Liver (tissue), 9 donors: Measurements from ENCODE around the gene DHRS3. TPM values are rescaled to one million over a fixed set of nuclear protein-coding genes. Genes with fewer than 3 reads are reported as not detected.

Experiments
- DNase-seq: peaks from one replicate; pipeline ENCODE4 v3.0.0-alpha.2; 2017; ENCODE audit warnings: low spot score
- H3K27ac ChIP-seq, 2 donors: one replicate each; pipeline ENCODE4 v1.7.0; 2013; ENCODE audit warnings: inconsistent platforms in 2 of 2, low read length in 2 of 2, control low read depth in 1 of 2, low read depth in 1 of 2, mild to moderate bottlenecking in 1 of 2
- H3K27me3 ChIP-seq, 4 donors: one replicate each; pipeline versions ENCODE4 v1.6.1 to v1.7.0; 2013; ENCODE audit warnings: low read length in 3 of 4, inconsistent platforms in 1 of 4, mild to moderate bottlenecking in 1 of 4, moderate library complexity in 1 of 4; ENCODE audit not compliant: control insufficient read depth in 4 of 4, insufficient read depth in 4 of 4
- H3K36me3 ChIP-seq, 4 donors: one replicate each; pipeline versions ENCODE4 v1.6.1 to v1.7.0; 2013; ENCODE audit warnings: low read length in 3 of 4, mild to moderate bottlenecking in 3 of 4, low read depth in 1 of 4, moderate library complexity in 1 of 4; ENCODE audit not compliant: control insufficient read depth in 4 of 4, insufficient read depth in 3 of 4
- H3K4me1 ChIP-seq, 4 donors: one replicate each; pipeline versions ENCODE4 v1.6.1 to v1.7.0; 2013; ENCODE audit warnings: low read length in 3 of 4, mild to moderate bottlenecking in 3 of 4, moderate library complexity in 1 of 4; ENCODE audit not compliant: control insufficient read depth in 4 of 4, insufficient read depth in 4 of 4
- H3K4me3 ChIP-seq, 3 donors: one replicate each; pipeline versions ENCODE4 v1.6.1 to v1.7.0; 2013; ENCODE audit warnings: low read length in 3 of 3, control low read depth in 1 of 3, low read depth in 1 of 3, mild to moderate bottlenecking in 1 of 3
- H3K9ac ChIP-seq, 2 donors: one replicate each; pipeline ENCODE4 v1.7.0; 2013; ENCODE audit warnings: low read length in 2 of 2, mild to moderate bottlenecking in 2 of 2, moderate library complexity in 2 of 2, control low read depth in 1 of 2, low read depth in 1 of 2
- H3K9me3 ChIP-seq, 4 donors: one replicate each; pipeline versions ENCODE4 v1.6.1 to v1.7.0; 2013; ENCODE audit warnings: low read length in 3 of 4; ENCODE audit not compliant: control insufficient read depth in 4 of 4
- EGR1 ChIP-seq, 2 donors: IDR thresholded peaks; 2 replicates each; pipeline ENCODE4 v1.6.1; 2016 to 2018; ENCODE audit warnings: antibody characterized with exemption in 2 of 2, low read depth in 2 of 2
- FOXA2 ChIP-seq: IDR thresholded peaks from 2 replicates; pipeline ENCODE4 v1.6.1; 2016; ENCODE audit warnings: antibody characterized with exemption
- GABPA ChIP-seq, 2 donors: IDR thresholded peaks in 1 of 2; conservative IDR thresholded peaks in 1 of 2; 2 replicates each; pipeline ENCODE4 v1.6.1; 2016; ENCODE audit warnings: antibody characterized with exemption in 2 of 2, mild to moderate bottlenecking in 1 of 2, moderate library complexity in 1 of 2
- HNF4A ChIP-seq, 2 donors: conservative IDR thresholded peaks; 2 replicates each; pipeline ENCODE4 v1.6.1; 2016; ENCODE audit warnings: antibody characterized with exemption in 2 of 2, mild to moderate bottlenecking in 2 of 2
- HNF4G ChIP-seq: IDR thresholded peaks from 2 replicates; pipeline ENCODE4 v1.6.1; 2016; ENCODE audit warnings: antibody characterized with exemption
- JUND ChIP-seq, 2 donors: IDR thresholded peaks; 2 replicates each; pipeline ENCODE4 v1.6.1; 2016; ENCODE audit warnings: antibody characterized with exemption in 2 of 2
- MAX ChIP-seq: IDR thresholded peaks from 2 replicates; pipeline ENCODE4 v1.6.1; 2016; ENCODE audit warnings: antibody characterized with exemption
- NR2F2 ChIP-seq: IDR thresholded peaks from 2 replicates; pipeline ENCODE4 v1.6.1; 2016; ENCODE audit warnings: antibody characterized with exemption
- RAD21 ChIP-seq, 2 donors: IDR thresholded peaks; 2 replicates each; pipeline ENCODE4 v1.6.1; 2016; ENCODE audit warnings: antibody characterized with exemption in 2 of 2, mild to moderate bottlenecking in 2 of 2
- RXRA ChIP-seq, 2 donors: IDR thresholded peaks; 2 replicates each; pipeline ENCODE4 v1.6.1; 2017 to 2018; ENCODE audit warnings: antibody characterized with exemption in 2 of 2, mild to moderate bottlenecking in 1 of 2
- SP1 ChIP-seq: IDR thresholded peaks from 2 replicates; pipeline ENCODE4 v1.6.1; 2018; ENCODE audit warnings: antibody characterized with exemption, mild to moderate bottlenecking
- TAF1 ChIP-seq: conservative IDR thresholded peaks from 2 replicates; pipeline ENCODE4 v1.6.1; 2016; ENCODE audit warnings: antibody characterized with exemption, mild to moderate bottlenecking
- YY1 ChIP-seq: IDR thresholded peaks from 2 replicates; pipeline ENCODE4 v1.6.1; 2016; ENCODE audit warnings: antibody characterized with exemption, mild to moderate bottlenecking
- WGBS: extraction: QIAGEN DNeasy Blood & Tissue Kit; methylation state at CpG from one replicate; pipeline ENCODE4 v1.1.7; 2013; 5-methylcytosine and 5-hydroxymethylcytosine counted together
- polyA plus RNA-seq, 2 donors: library from polyadenylated mRNA; stranded (reverse) in 1 of 2; unstranded in 1 of 2; fragments of 200-250 nt in 1 of 2; fragments of >200 nt in 1 of 2; fragmentation: Nextera tagmentation in 1 of 2; extraction: Ambion mirVana in 1 of 2; gene quantifications; one replicate each; pipeline versions ENCODE4 v1.2.1 to v1.2.3, GENCODE V29; 2013 to 2015
- total RNA-seq, 2 donors: library from RNA; depleted of rRNA; stranded (reverse); fragments of >200 nt; gene quantifications; one replicate each; pipeline ENCODE4 v1.2.3, GENCODE V29; 2014
- TF ChIP-seq, protein P1 (sequence below): IDR thresholded peaks from 2 replicates; pipeline ENCODE4 v1.6.1; 2016; ENCODE audit warnings: antibody characterized with exemption
- TF ChIP-seq, protein P2 (sequence below): fragments of 150-350 bp; IDR thresholded peaks from 2 replicates; pipeline ENCODE4 v1.5.1; 2017; ENCODE audit warnings: improper control_type of control experiment, low read depth, low read length; ENCODE audit not compliant: missing input control
- TF ChIP-seq, protein P3 (sequence below): IDR thresholded peaks from 2 replicates; pipeline ENCODE4 v1.6.1; 2016; ENCODE audit warnings: antibody characterized with exemption, mild to moderate bottlenecking
- TF ChIP-seq, protein P4 (sequence below): IDR thresholded peaks from 2 replicates; pipeline ENCODE4 v1.6.1; 2016; ENCODE audit warnings: antibody characterized with exemption
- donor health status: healthy.
- donor health status: healthy.
- donor health status: healthy.
- donor health status: healthy.
- donor health status: healthy.

DHRS3 gene
- total and polyA plus RNA-seq, 4 donors, result 62.6 to 185 (median 158) TPM

DNA sequence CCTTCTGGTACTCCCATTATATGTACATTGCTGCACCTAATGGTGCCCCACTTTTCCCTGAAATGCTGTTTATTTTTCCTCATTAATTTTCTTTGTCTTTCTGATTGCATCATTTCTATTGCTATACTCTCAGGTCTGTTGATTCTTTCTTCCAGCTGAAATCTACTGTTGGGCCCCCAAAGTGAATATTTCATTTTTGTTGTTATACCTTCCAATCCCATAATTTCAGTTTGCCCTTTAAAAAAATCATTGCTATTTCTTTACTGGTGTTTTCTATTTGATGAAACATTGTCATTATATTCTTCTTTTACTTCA, 22.9 kb upstream of the DHRS3 start:
- H3K9ac ChIP-seq, result no peak overlapping the region
- TF ChIP-seq HNF4G (no peak), YY1 (no peak), HNF4A (conservative IDR thresholded peaks at IDR 0.05) (no peak), RXRA (IDR thresholded peaks at IDR 0.05) (no peak), GABPA (IDR thresholded peaks at IDR 0.05 in 1 of 2, conservative IDR thresholded peaks at IDR 0.05 in 1 of 2) (no peak), JUND (IDR thresholded peaks at IDR 0.05) (no peak), FOXA2 (no peak), NR2F2 (no peak), RAD21 (IDR thresholded peaks at IDR 0.05) (no peak), EGR1 (IDR thresholded peaks at IDR 0.05; ENCODE audit: low read depth in 2 of 2) (no peak), SP1 (no peak), TAF1 (no peak)
- TF ChIP-seq, protein P1, sequence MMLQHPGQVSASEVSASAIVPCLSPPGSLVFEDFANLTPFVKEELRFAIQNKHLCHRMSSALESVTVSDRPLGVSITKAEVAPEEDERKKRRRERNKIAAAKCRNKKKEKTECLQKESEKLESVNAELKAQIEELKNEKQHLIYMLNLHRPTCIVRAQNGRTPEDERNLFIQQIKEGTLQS, result no peak
- TF ChIP-seq, protein P2, sequence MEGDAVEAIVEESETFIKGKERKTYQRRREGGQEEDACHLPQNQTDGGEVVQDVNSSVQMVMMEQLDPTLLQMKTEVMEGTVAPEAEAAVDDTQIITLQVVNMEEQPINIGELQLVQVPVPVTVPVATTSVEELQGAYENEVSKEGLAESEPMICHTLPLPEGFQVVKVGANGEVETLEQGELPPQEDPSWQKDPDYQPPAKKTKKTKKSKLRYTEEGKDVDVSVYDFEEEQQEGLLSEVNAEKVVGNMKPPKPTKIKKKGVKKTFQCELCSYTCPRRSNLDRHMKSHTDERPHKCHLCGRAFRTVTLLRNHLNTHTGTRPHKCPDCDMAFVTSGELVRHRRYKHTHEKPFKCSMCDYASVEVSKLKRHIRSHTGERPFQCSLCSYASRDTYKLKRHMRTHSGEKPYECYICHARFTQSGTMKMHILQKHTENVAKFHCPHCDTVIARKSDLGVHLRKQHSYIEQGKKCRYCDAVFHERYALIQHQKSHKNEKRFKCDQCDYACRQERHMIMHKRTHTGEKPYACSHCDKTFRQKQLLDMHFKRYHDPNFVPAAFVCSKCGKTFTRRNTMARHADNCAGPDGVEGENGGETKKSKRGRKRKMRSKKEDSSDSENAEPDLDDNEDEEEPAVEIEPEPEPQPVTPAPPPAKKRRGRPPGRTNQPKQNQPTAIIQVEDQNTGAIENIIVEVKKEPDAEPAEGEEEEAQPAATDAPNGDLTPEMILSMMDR, result no peak
- TF ChIP-seq, protein P3, sequence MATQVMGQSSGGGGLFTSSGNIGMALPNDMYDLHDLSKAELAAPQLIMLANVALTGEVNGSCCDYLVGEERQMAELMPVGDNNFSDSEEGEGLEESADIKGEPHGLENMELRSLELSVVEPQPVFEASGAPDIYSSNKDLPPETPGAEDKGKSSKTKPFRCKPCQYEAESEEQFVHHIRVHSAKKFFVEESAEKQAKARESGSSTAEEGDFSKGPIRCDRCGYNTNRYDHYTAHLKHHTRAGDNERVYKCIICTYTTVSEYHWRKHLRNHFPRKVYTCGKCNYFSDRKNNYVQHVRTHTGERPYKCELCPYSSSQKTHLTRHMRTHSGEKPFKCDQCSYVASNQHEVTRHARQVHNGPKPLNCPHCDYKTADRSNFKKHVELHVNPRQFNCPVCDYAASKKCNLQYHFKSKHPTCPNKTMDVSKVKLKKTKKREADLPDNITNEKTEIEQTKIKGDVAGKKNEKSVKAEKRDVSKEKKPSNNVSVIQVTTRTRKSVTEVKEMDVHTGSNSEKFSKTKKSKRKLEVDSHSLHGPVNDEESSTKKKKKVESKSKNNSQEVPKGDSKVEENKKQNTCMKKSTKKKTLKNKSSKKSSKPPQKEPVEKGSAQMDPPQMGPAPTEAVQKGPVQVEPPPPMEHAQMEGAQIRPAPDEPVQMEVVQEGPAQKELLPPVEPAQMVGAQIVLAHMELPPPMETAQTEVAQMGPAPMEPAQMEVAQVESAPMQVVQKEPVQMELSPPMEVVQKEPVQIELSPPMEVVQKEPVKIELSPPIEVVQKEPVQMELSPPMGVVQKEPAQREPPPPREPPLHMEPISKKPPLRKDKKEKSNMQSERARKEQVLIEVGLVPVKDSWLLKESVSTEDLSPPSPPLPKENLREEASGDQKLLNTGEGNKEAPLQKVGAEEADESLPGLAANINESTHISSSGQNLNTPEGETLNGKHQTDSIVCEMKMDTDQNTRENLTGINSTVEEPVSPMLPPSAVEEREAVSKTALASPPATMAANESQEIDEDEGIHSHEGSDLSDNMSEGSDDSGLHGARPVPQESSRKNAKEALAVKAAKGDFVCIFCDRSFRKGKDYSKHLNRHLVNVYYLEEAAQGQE, result no peak
- DNase-seq, result no peak
- no peak overlapping the region for H3K27ac ChIP-seq
- peaks cover 5 to 16% (median 11%) of the 10 kb centered on the region in 4 donors for H3K9me3 ChIP-seq
- peaks cover 0 to 1% (median 0%) of the 10 kb centered on the region in 4 donors for H3K36me3 ChIP-seq
- H3K4me3 ChIP-seq, result no peak overlapping the region
- peaks cover 0 to 3% (median 0%) of the 10 kb centered on the region in 4 donors for H3K4me1 ChIP-seq
- peaks cover 0 to 3% (median 0%) of the 10 kb centered on the region in 4 donors for H3K27me3 ChIP-seq

- Histone ChIP-seq H3K27me3 (peaks cover 0 to 3% (median 0%) of the 10 kb centered on the region in 4 donors), H3K9me3 (peaks cover 5 to 16% (median 11%) of the 10 kb centered on the region in 4 donors), H3K4me1 (peaks cover 0 to 3% (median 0%) of the 10 kb centered on the region in 4 donors), H3K27ac (no peak overlapping the region), H3K4me3 (no peak overlapping the region), H3K9ac (no peak overlapping the region), H3K36me3 (peaks cover 0 to 1% (median 0%) of the 10 kb centered on the region in 4 donors)
- no peak for DNase-seq
- TF ChIP-seq TAF1 (no peak), HNF4A (conservative IDR thresholded peaks at IDR 0.05) (no peak), RAD21 (IDR thresholded peaks at IDR 0.05) (no peak), SP1 (no peak), MAX (no peak), HNF4G (no peak)
- TF ChIP-seq, protein P4, sequence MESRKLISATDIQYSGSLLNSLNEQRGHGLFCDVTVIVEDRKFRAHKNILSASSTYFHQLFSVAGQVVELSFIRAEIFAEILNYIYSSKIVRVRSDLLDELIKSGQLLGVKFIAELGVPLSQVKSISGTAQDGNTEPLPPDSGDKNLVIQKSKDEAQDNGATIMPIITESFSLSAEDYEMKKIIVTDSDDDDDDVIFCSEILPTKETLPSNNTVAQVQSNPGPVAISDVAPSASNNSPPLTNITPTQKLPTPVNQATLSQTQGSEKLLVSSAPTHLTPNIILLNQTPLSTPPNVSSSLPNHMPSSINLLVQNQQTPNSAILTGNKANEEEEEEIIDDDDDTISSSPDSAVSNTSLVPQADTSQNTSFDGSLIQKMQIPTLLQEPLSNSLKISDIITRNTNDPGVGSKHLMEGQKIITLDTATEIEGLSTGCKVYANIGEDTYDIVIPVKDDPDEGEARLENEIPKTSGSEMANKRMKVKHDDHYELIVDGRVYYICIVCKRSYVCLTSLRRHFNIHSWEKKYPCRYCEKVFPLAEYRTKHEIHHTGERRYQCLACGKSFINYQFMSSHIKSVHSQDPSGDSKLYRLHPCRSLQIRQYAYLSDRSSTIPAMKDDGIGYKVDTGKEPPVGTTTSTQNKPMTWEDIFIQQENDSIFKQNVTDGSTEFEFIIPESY, result no peak
- 88% methylated on average over 7 of the region's 7 CpGs for WGBS
These were observed 22.4 kb upstream of the DHRS3 start for GRCh38 chr1:12640237-12640957.
